Renal cortical epithelial cell (primary cell): Measurements from ENCODE around the gene KRTAP1-1. TPM values are rescaled to one million over a fixed set of nuclear protein-coding genes. Genes with fewer than 3 reads are reported as not detected.
A peak's percentile ranks its signal among the peaks of the same experiment; 100 is the strongest.
"Not testable (repeated sequence)": the region's sequence is repeated elsewhere in the genome, so short reads cannot be mapped to it uniquely, and the experiment has no call there.

Experiments used
- DNase-seq: peaks from one replicate; pipeline ENCODE4 v3.0.0-alpha.2; 2011; ENCODE audit warnings: low read depth
- total RNA-seq: library from RNA; depleted of rRNA; stranded (reverse); fragments of >200 nt; gene quantifications from 2 replicates; pipeline ENCODE4 v1.2.3, GENCODE V29; 2014

Gene KRTAP1-1
- total RNA-seq, 1 donor from 2014 or later: 0.25 TPM

- no peak for DNase-seq
Measured at GRCh38 chr17:41012326-41013120, 28.7 kb downstream of the KRTAP1-1 start.

- DNase-seq: no peak
Measured at GRCh38 chr17:41010441-41010840, 30.8 kb downstream of the KRTAP1-1 start.

- no peak for DNase-seq
Measured at GRCh38 chr17:41009936-41010335, 31.3 kb downstream of the KRTAP1-1 start.

GRCh38 chr17:41009301-41009760, 31.9 kb downstream of the KRTAP1-1 start:
- peak; percentile 18 for DNase-seq

GRCh38 chr17:41008811-41009210, 32.4 kb downstream of the KRTAP1-1 start, which contains the start of gene KRTAP3-1:
Gene KRTAP3-1, minus strand, starts transcription at chr17:41009128. Its CDS starts 54 bp downstream, at chr17:41009074.
- DNase-seq: no peak

- no peak for DNase-seq
Measured at GRCh38 chr17:41004397-41004796, 36.9 kb downstream of the KRTAP1-1 start.

GRCh38 chr17:41003926-41004325, 37.3 kb downstream of the KRTAP1-1 start:
- no peak for DNase-seq

- no peak for DNase-seq
Measured at GRCh38 chr17:41002814-41003213, 38.4 kb downstream of the KRTAP1-1 start.

- DNase-seq: no peak
Measured at GRCh38 chr17:41001795-41002194, 39.5 kb downstream of the KRTAP1-1 start.

GRCh38 chr17:40999563-40999962, 41.7 kb downstream of the KRTAP1-1 start, which contains the start of gene KRTAP3-2:
Gene KRTAP3-2, minus strand, starts transcription at chr17:40999906. Its CDS starts 53 bp downstream, at chr17:40999853.
- not testable (repeated sequence) for DNase-seq

GRCh38 chr17:40997361-40997760, 43.9 kb downstream of the KRTAP1-1 start:
- DNase-seq: no peak

- no peak for DNase-seq
Measured at GRCh38 chr17:40996829-40997228, 44.4 kb downstream of the KRTAP1-1 start.

GRCh38 chr17:40995116-40995515, 46.1 kb downstream of the KRTAP1-1 start:
- DNase-seq: no peak

- DNase-seq: no peak
Measured at GRCh38 chr17:40993839-40994238, 47.4 kb downstream of the KRTAP1-1 start, which contains the start of gene KRTAP3-3. Gene KRTAP3-3, minus strand, starts transcription at chr17:40994164. Its CDS starts 67 bp downstream, at chr17:40994097.

- DNase-seq: no peak
Measured at GRCh38 chr17:40993084-40993483, 48.2 kb downstream of the KRTAP1-1 start.

- no peak for DNase-seq
Measured at GRCh38 chr17:40992666-40993065, 48.6 kb downstream of the KRTAP1-1 start.

Other genes starting within 250 kb of the KRTAP1-1 start
- not detected in 2 replicates for gene KRT28, start 241.5 kb downstream of the KRTAP1-1 start, total RNA-seq
- 3.6 and 4.6 TPM in 2 replicates for gene KRT10, start 218.8 kb downstream of the KRTAP1-1 start, total RNA-seq
- not detected in 2 replicates for gene KRT12, start 174.2 kb downstream of the KRTAP1-1 start, total RNA-seq
- gene KRT20, start 156.2 kb downstream of the KRTAP1-1 start, total RNA-seq: not detected in 2 replicates
- 1.2 and 68.1 TPM in 2 replicates for gene KRT23, start 103.8 kb downstream of the KRTAP1-1 start, total RNA-seq
- not detected in 2 replicates for gene KRT39, start 74.5 kb downstream of the KRTAP1-1 start, total RNA-seq
- not detected in 2 replicates for gene KRT40, start 57.1 kb downstream of the KRTAP1-1 start, total RNA-seq
- not detected in 2 replicates for gene KRTAP3-3, start 47.3 kb downstream of the KRTAP1-1 start, total RNA-seq
- not detected in 2 replicates for gene KRTAP3-2, start 41.5 kb downstream of the KRTAP1-1 start, total RNA-seq
- gene KRTAP3-1, start 32.3 kb downstream of the KRTAP1-1 start, total RNA-seq: not detected in 2 replicates
- not detected in 2 replicates for gene KRTAP1-5, start 14.2 kb downstream of the KRTAP1-1 start, total RNA-seq
- gene KRTAP1-4, start 11.3 kb downstream of the KRTAP1-1 start, total RNA-seq: not detected in 2 replicates
- not detected in 2 replicates for gene KRTAP1-3, start 6.6 kb downstream of the KRTAP1-1 start, total RNA-seq
- gene KRTAP2-1, start 5.9 kb upstream of the KRTAP1-1 start, total RNA-seq: not detected in 2 replicates
- gene KRTAP2-2, start 13.8 kb upstream of the KRTAP1-1 start, total RNA-seq: 0.15 TPM in 1 of 2 replicates, not detected in the other
- gene KRTAP2-3, start 18.7 kb upstream of the KRTAP1-1 start, total RNA-seq: 0.55 and 5.9 TPM in 2 replicates
- gene KRTAP2-4, start 24.4 kb upstream of the KRTAP1-1 start, total RNA-seq: not detected in 2 replicates
- not detected in 2 replicates for gene KRTAP4-7, start 42.7 kb upstream of the KRTAP1-1 start, total RNA-seq
- not detected in 2 replicates for gene KRTAP4-8, start 56.7 kb upstream of the KRTAP1-1 start, total RNA-seq
- gene KRTAP4-16, start 60.8 kb upstream of the KRTAP1-1 start, total RNA-seq: not detected in 2 replicates
- not detected in 2 replicates for gene KRTAP4-9, start 63.9 kb upstream of the KRTAP1-1 start, total RNA-seq
- gene KRTAP4-11, start 76.9 kb upstream of the KRTAP1-1 start, total RNA-seq: not detected in 2 replicates
- gene KRTAP4-12, start 82.7 kb upstream of the KRTAP1-1 start, total RNA-seq: not detected in 2 replicates
- not detected in 2 replicates for gene KRTAP4-6, start 99.1 kb upstream of the KRTAP1-1 start, total RNA-seq
- not detected in 2 replicates for gene KRTAP4-5, start 108.4 kb upstream of the KRTAP1-1 start, total RNA-seq
- gene KRTAP4-4, start 119.3 kb upstream of the KRTAP1-1 start, total RNA-seq: not detected in 2 replicates
- not detected in 2 replicates for gene KRTAP4-3, start 126.8 kb upstream of the KRTAP1-1 start, total RNA-seq
- gene KRTAP4-2, start 136.8 kb upstream of the KRTAP1-1 start, total RNA-seq: not detected in 2 replicates
- gene KRTAP4-1, start 143.5 kb upstream of the KRTAP1-1 start, total RNA-seq: not detected in 2 replicates
- not detected in 2 replicates for gene KRTAP9-1, start 148.4 kb upstream of the KRTAP1-1 start, total RNA-seq
- not detected in 2 replicates for gene KRTAP9-2, start 185.2 kb upstream of the KRTAP1-1 start, total RNA-seq
- not detected in 2 replicates for gene KRTAP9-3, start 191.0 kb upstream of the KRTAP1-1 start, total RNA-seq
- not detected in 2 replicates for gene KRTAP9-8, start 196.5 kb upstream of the KRTAP1-1 start, total RNA-seq
- gene KRTAP9-4, start 208.2 kb upstream of the KRTAP1-1 start, total RNA-seq: not detected in 2 replicates
- not detected in 2 replicates for gene KRTAP9-9, start 213.9 kb upstream of the KRTAP1-1 start, total RNA-seq
- gene KRTAP9-6, start 223.9 kb upstream of the KRTAP1-1 start, total RNA-seq: not detected in 2 replicates
- not detected in 2 replicates for gene KRTAP9-7, start 234.2 kb upstream of the KRTAP1-1 start, total RNA-seq